Tibial nerve (tissue), 4 donors: ENCODE results near the gene PALM. TPM values are rescaled to one million over a fixed set of nuclear protein-coding genes. Genes with fewer than 3 reads are reported as not detected.

Source experiments
- DNase-seq, 2 donors: peaks; one replicate each; pipeline ENCODE4 v3.0.0-alpha.2; 2019; ENCODE audit warnings: low spot score in 2 of 2
- H3K27ac ChIP-seq, 4 donors: fragments of 200-600 bp; sonication (generic) in 3 of 4; one replicate each; pipeline ENCODE4 v1.5.1; 2017 to 2019; ENCODE audit warnings: mild to moderate bottlenecking in 1 of 4
- H3K27me3 ChIP-seq, 2 donors: fragments of 200-600 bp; sonication (generic) in 1 of 2; one replicate each; pipeline versions ENCODE4 v1.5.1 to v1.6.0; 2017 to 2019
- H3K36me3 ChIP-seq, 3 donors: fragments of 200-600 bp; sonication (generic); one replicate each; pipeline ENCODE4 v1.5.1; 2018 to 2019
- H3K4me1 ChIP-seq, 4 donors: fragments of 200-600 bp; sonication (generic) in 3 of 4; one replicate each; pipeline ENCODE4 v1.5.1; 2017 to 2019
- H3K4me3 ChIP-seq, 4 donors: fragments of 200-600 bp; sonication (generic) in 3 of 4; one replicate each; pipeline ENCODE4 v1.5.1; 2017 to 2019; ENCODE audit warnings: mild to moderate bottlenecking in 1 of 4, moderate library complexity in 1 of 4
- H3K9me3 ChIP-seq, 4 donors: fragments of 200-600 bp; sonication (generic) in 3 of 4; one replicate each; pipeline ENCODE4 v1.5.1; 2017 to 2019
- EP300 ChIP-seq, 2 donors: sonication (generic); formaldehyde crosslinking; IDR thresholded peaks; one replicate each; pipeline ENCODE4 v1.6.1; 2017; ENCODE audit warnings: antibody characterized with exemption in 2 of 2, mild to moderate bottlenecking in 1 of 2
- POLR2A ChIP-seq, 2 donors: fragments of 450-650 bp; IDR thresholded peaks; one replicate each; pipeline ENCODE4 v1.6.1; 2017; ENCODE audit warnings: antibody characterized with exemption in 2 of 2, mild to moderate bottlenecking in 2 of 2, moderate library complexity in 2 of 2
- WGBS, 2 donors: methylation state at CpG; one replicate each; pipeline ENCODE4 v1.1.5; 2018; 5-methylcytosine and 5-hydroxymethylcytosine counted together
- total RNA-seq, 4 donors: library from RNA; depleted of rRNA; stranded (reverse); fragments of >200 nt; gene quantifications; one replicate each; pipeline ENCODE4 v1.1.0, GENCODE V29; 2016
- TF ChIP-seq, protein P1 (sequence below), 5 experiments: fragments of 200-600 bp in 3 of 5; fragments of 450-650 bp in 2 of 5; sonication (generic) in 3 of 5; IDR thresholded peaks; one replicate each; pipeline ENCODE4 v1.5.1; 2016 to 2019; ENCODE audit warnings: antibody characterized with exemption in 5 of 5, mild to moderate bottlenecking in 3 of 5, moderate library complexity in 2 of 5

PALM gene
- total RNA-seq, 4 donors from 2014 or later, result 65.7 to 101 (median 98.0) TPM

DNA sequence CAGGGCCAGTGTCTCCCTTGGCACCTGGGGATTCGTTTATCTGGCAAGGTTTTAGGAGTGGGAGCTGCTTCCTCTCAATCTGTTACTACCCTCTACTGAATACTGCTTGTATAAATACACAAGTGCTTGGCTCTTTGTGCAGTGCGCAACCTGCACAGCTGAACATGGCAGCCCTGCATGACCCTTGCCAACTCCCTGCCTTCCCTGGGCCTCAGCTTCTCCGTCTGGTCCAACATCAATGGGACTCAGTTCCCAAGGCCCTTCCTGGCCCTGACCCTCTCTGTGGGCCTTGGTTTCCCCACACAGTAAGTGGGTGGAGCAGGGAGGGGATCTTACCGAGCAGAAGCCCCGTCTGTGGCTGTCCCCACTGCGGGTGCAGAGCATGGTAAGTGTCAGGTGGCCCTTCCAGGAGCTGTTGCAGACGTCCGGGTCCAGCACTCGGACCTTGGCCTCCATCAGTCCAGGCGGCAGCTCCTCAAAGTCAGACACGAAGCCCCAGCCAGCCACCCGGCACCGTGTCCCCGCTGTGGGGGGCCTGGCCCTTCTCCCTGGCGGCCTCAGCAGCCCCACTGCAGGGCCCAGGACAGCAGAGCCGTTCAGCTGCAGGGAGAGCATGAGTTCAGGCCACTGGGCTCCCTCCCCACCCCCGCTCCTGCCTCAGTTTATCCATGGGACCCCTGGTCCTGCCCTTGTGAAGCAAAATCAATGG, 22.0 kb upstream of the PALM start:
- 69 to 74% methylated on average over 13 to 14 of the region's 17 CpGs for WGBS, 2 donors
- H3K36me3 ChIP-seq, result peaks cover 0 to 13% (median 0%) of the 10 kb centered on the region in 3 donors
- H3K4me3 ChIP-seq, result no peak overlapping the region
- H3K27me3 ChIP-seq, result no peaks in the 10 kb centered on the region
- TF ChIP-seq, protein P1, sequence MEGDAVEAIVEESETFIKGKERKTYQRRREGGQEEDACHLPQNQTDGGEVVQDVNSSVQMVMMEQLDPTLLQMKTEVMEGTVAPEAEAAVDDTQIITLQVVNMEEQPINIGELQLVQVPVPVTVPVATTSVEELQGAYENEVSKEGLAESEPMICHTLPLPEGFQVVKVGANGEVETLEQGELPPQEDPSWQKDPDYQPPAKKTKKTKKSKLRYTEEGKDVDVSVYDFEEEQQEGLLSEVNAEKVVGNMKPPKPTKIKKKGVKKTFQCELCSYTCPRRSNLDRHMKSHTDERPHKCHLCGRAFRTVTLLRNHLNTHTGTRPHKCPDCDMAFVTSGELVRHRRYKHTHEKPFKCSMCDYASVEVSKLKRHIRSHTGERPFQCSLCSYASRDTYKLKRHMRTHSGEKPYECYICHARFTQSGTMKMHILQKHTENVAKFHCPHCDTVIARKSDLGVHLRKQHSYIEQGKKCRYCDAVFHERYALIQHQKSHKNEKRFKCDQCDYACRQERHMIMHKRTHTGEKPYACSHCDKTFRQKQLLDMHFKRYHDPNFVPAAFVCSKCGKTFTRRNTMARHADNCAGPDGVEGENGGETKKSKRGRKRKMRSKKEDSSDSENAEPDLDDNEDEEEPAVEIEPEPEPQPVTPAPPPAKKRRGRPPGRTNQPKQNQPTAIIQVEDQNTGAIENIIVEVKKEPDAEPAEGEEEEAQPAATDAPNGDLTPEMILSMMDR (IDR thresholded peaks at IDR 0.05), result no peak
- no peak for TF ChIP-seq POLR2A (IDR thresholded peaks at IDR 0.05)
- TF ChIP-seq EP300 (IDR thresholded peaks at IDR 0.05), result no peak
- H3K27ac ChIP-seq, result no peak overlapping the region
- peaks cover 0 to 8% (median 0%) of the 10 kb centered on the region in 4 donors for H3K4me1 ChIP-seq
- H3K9me3 ChIP-seq, result no peaks in the 10 kb centered on the region
- no peak for DNase-seq

DNA sequence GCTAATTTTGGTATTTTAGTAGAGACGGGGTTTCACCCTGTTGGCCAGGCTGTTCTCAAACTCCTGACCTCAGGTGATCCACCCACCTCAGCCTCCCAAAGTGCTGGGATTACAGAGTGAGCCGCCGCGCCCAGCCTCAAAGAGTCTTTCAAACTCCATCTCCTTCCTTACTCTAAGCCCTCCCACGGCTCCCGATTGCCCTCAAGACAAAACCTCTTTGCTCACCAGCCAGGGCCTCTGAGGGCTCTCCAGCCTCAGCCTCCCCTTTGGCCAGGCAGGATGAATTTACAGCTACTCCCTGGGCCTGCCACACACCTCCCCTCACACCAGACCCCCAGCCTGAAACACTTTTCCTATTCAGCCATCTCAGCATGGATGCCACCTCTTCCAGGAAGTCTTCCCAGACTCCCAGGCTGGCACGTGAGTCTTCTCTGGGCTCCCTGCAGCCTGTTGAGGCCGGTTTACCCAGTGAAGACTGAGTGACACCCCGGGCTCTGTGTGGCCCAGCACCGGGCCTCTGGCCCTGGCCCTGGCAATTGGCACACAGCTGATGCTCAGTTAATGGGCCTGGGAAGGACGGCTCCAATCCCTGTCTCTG, 21.1 kb upstream of the PALM start:
- Histone ChIP-seq H3K36me3 (peaks cover 0 to 4% (median 0%) of the 10 kb centered on the region in 3 donors), H3K27ac (no peak overlapping the region), H3K4me3 (no peak overlapping the region), H3K27me3 (no peaks in the 10 kb centered on the region), H3K4me1 (peaks cover 0 to 8% (median 0%) of the 10 kb centered on the region in 4 donors), H3K9me3 (no peaks in the 10 kb centered on the region)
- WGBS, 2 donors, result 80 to 87% methylated on average over 10 to 11 of the region's 11 CpGs
- no peak for DNase-seq
- TF ChIP-seq POLR2A (IDR thresholded peaks at IDR 0.05) (no peak), EP300 (IDR thresholded peaks at IDR 0.05) (no peak)

DNA sequence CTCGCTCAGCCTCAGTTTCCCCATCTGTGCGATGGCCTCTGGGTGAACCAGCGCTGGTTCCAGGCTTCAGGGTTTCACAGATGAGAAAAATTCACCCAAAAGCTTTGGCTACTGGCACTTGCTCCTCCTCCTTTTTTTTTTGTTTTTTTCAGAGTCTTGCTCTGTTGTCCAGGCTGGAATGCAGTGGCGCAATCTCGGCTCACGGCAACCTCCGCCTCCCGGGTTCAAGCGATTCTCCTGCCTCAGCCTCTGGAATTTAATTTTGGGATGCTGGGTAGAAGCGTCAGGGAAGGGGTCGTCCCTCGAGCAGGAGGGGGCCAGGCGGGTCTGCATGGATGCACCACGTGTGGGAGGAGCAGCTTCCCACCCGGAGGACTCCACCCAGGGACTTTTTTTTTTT, 20.5 kb upstream of the PALM start:
- Histone ChIP-seq H3K27ac (no peak overlapping the region), H3K36me3 (no peaks in the 10 kb centered on the region), H3K4me1 (peaks cover 0 to 8% (median 0%) of the 10 kb centered on the region in 4 donors), H3K4me3 (no peak overlapping the region), H3K9me3 (no peaks in the 10 kb centered on the region), H3K27me3 (no peaks in the 10 kb centered on the region)
- TF ChIP-seq, protein P1 (IDR thresholded peaks at IDR 0.05), result no peak
- no peak for TF ChIP-seq EP300 (IDR thresholded peaks at IDR 0.05)
- no peak for TF ChIP-seq POLR2A (IDR thresholded peaks at IDR 0.05)
- no peak for DNase-seq
- 71 to 75% methylated on average over 15 of the region's 15 CpGs for WGBS, 2 donors

DNA sequence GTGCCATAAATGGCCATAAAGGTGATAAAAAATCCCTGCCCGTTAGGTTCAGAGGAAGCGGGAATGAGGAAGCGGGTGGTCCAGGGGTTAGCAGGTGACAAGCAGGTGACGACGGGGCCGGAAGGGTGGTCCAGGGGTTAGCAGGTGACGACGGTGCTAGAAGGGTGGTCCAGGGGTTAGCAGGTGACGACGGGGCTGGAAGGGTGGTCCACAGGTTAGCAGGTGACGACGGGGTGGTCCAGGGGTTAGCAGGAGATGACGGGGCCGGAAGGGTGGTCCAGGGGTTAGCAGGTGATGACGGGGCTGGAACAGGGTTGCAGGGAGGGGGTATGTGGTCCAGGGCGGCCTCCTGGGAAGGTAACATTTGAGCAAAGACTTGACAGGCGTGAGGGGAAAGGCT, 19.7 kb upstream of the PALM start:
- WGBS, 2 donors, result 83 to 92% methylated on average over 17 of the region's 17 CpGs
- TF ChIP-seq POLR2A (IDR thresholded peaks at IDR 0.05), result no peak
- no peak for DNase-seq
- H3K36me3 ChIP-seq, result no peaks in the 10 kb centered on the region
- H3K9me3 ChIP-seq, result no peaks in the 10 kb centered on the region
- H3K4me3 ChIP-seq, result no peak overlapping the region
- no peak overlapping the region for H3K27ac ChIP-seq
- H3K4me1 ChIP-seq, result peaks cover 0 to 8% (median 0%) of the 10 kb centered on the region in 4 donors
- no peaks in the 10 kb centered on the region for H3K27me3 ChIP-seq

DNA sequence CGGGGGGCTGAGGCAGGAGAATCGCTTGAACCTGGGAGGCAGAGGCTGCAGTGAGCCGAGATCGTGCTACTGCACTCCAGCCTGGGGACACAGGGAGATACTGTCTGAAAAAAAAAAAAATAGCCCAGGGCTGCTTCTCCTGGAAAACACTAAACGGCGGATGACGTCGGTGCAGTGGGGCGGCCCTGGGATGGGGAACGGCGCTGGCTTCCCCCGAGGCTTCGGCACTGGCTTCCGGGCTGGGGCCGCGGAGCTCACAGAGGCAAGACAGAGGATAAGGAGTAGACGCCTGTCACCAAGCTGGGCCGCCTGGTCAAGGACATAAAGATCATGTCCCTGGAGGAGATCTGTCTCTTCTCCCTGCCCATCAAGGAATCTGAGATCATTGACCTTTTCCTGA, 18.5 kb upstream of the PALM start:
- peaks cover 0 to 6% (median 0%) of the 10 kb centered on the region in 4 donors for H3K4me1 ChIP-seq
- DNase-seq, result no peak
- H3K4me3 ChIP-seq, result no peak overlapping the region
- 64 to 66% methylated on average over 17 to 18 of the region's 18 CpGs for WGBS, 2 donors
- peaks cover 0 to 6% of the 10 kb centered on the region in 2 donors for H3K27me3 ChIP-seq
- no peaks in the 10 kb centered on the region for H3K9me3 ChIP-seq
- H3K27ac ChIP-seq, result no peak overlapping the region
- TF ChIP-seq EP300 (IDR thresholded peaks at IDR 0.05) (no peak), POLR2A (IDR thresholded peaks at IDR 0.05) (no peak)
- TF ChIP-seq, protein P1 (IDR thresholded peaks at IDR 0.05), result no peak
- H3K36me3 ChIP-seq, result no peaks in the 10 kb centered on the region
